Amniotic epithelial cell (primary cell): ENCODE measurements around the gene COG8.

Experiments
- DNase-seq: peaks from one replicate; pipeline ENCODE4 v3.0.0-alpha.2; 2010; ENCODE audit warnings: low read depth

Gene COG8

GRCh38 chr16:69286941-69287713 lies 52.2 kb downstream of the COG8 start:
- peak; percentile 89 for DNase-seq

GRCh38 chr16:69285240-69285639 lies 54.1 kb downstream of the COG8 start:
- DNase-seq: no peak

- no peak for DNase-seq
Observed at GRCh38 chr16:69283851-69284250, 55.5 kb downstream of the COG8 start.

- DNase-seq: no peak
Observed at GRCh38 chr16:69277413-69277812, 62.0 kb downstream of the COG8 start.
